HEK293 (cell line): ENCODE data around the gene SAP30.
A peak's percentile ranks its signal among the peaks of the same experiment; 100 is the strongest.

Experiments
- CTCF ChIA-PET: fragments of 350-600 bp; formaldehyde crosslinking; extraction: SDS; loops from one replicate; lab custom pipeline; 2021; ENCODE audit warnings: antibody characterized with exemption; lab: Yijun Ruan, JAX
- POLR2A ChIA-PET: fragments of 300-600 bp; formaldehyde crosslinking; extraction: SDS; loops from one replicate; lab custom pipeline; 2020; ENCODE audit warnings: antibody characterized with exemption, inconsistent platforms; lab: Yijun Ruan, JAX
- H3K27ac ChIP-seq: fragments of 200-500 bp; sonication (Bioruptor generic); 2 replicates; pipeline ENCODE4 v1.5.1; 2014; ENCODE audit warnings: low read depth, low read length, control low read depth, inconsistent platforms; ENCODE audit errors: extremely low read depth
- H3K36me3 ChIP-seq, 2 experiments: fragments of 200-500 bp in 1 of 2; sonication (Bioruptor generic) in 1 of 2; 1 replicate in 1 of 2; 2 replicates in 1 of 2; pipeline ENCODE4 v1.5.1; 2014 to 2017; ENCODE audit warnings: inconsistent platforms in 2 of 2, low read length in 2 of 2; ENCODE audit not compliant: control insufficient read depth in 2 of 2, insufficient read depth in 1 of 2
- H3K4me1 ChIP-seq: fragments of 200-500 bp; sonication (Bioruptor generic); 2 replicates; pipeline ENCODE4 v1.5.1; 2014; ENCODE audit warnings: mild to moderate bottlenecking, low read length, inconsistent platforms; ENCODE audit not compliant: control insufficient read depth, insufficient read depth
- H3K4me3 ChIP-seq: 2 replicates; pipeline ENCODE4 v1.5.1; 2011; ENCODE audit warnings: low read depth, mild to moderate bottlenecking, control low read depth, low read length, moderate library complexity
- H3K9me3 ChIP-seq: fragments of 200-500 bp; sonication (Bioruptor generic); 2 replicates; pipeline ENCODE4 v1.5.1; 2014; ENCODE audit warnings: low read depth, low read length, inconsistent platforms; ENCODE audit not compliant: control insufficient read depth, insufficient read depth
- EGR2 ChIP-seq: fragments of 450-650 bp; formaldehyde crosslinking; IDR thresholded peaks from 2 replicates; pipeline ENCODE4 v1.5.1; 2016; ENCODE audit warnings: low read depth, missing biosample characterization, missing genetic modification characterization
- MEIS1 ChIP-seq: sonication (generic); formaldehyde crosslinking; IDR thresholded peaks from 2 replicates; pipeline ENCODE4 v1.8.1; 2022; ENCODE audit warnings: missing genetic modification reagents, mild to moderate bottlenecking, borderline replicate concordance
- SP3 ChIP-seq: fragments of 450-650 bp; formaldehyde crosslinking; IDR thresholded peaks from 2 replicates; pipeline ENCODE4 v1.5.1; 2016; ENCODE audit warnings: missing biosample characterization, missing genetic modification characterization
- TCF7L2 ChIP-seq: IDR thresholded peaks from 2 replicates; pipeline ENCODE4 v1.6.1; 2011; ENCODE audit warnings: low read depth, mild to moderate bottlenecking, inconsistent platforms, low read length, moderate library complexity, borderline replicate concordance
- ZBTB20 ChIP-seq: fragments of 450-650 bp; formaldehyde crosslinking; IDR thresholded peaks from 2 replicates; pipeline ENCODE4 v1.5.1; 2016; ENCODE audit warnings: missing biosample characterization, missing genetic modification characterization
- ZBTB26 ChIP-seq: fragments of 450-650 bp; formaldehyde crosslinking; optimal IDR thresholded peaks from 2 replicates; pipeline ENCODE3; 2016; ENCODE audit warnings: missing biosample characterization, mild to moderate bottlenecking, missing genetic modification characterization
- ZBTB8A ChIP-seq: fragments of 450-650 bp; formaldehyde crosslinking; IDR thresholded peaks from 2 replicates; pipeline ENCODE4 v1.5.1; 2016; ENCODE audit warnings: missing biosample characterization, missing genetic modification characterization
- ZFHX2 ChIP-seq: fragments of 450-650 bp; formaldehyde crosslinking; conservative IDR thresholded peaks from 2 replicates; pipeline ENCODE4 v1.5.1; 2016; ENCODE audit warnings: missing biosample characterization, missing genetic modification characterization
- ZNF366 ChIP-seq: fragments of 450-650 bp; formaldehyde crosslinking; conservative IDR thresholded peaks from 2 replicates; pipeline ENCODE4 v1.5.1; 2016; ENCODE audit warnings: missing biosample characterization, missing genetic modification characterization
- ZNF561 ChIP-seq: fragments of 450-650 bp; IDR thresholded peaks from 2 replicates; pipeline ENCODE4 v1.5.1; 2018; ENCODE audit warnings: missing biosample characterization, missing genetic modification characterization, borderline replicate concordance
- ZNF629 ChIP-seq: fragments of 450-650 bp; formaldehyde crosslinking; IDR thresholded peaks from 2 replicates; pipeline ENCODE4 v1.5.1; 2017; ENCODE audit warnings: missing biosample characterization, missing genetic modification characterization
- ZNF639 ChIP-seq: fragments of 450-650 bp; formaldehyde crosslinking; IDR thresholded peaks from 2 replicates; pipeline ENCODE4 v1.5.1; 2016; ENCODE audit warnings: missing biosample characterization, missing genetic modification characterization
- ZNF677 ChIP-seq: fragments of 450-650 bp; IDR thresholded peaks from 2 replicates; pipeline ENCODE4 v1.5.0; 2018; ENCODE audit warnings: missing biosample characterization, mild to moderate bottlenecking, missing genetic modification characterization, moderate library complexity
- ZNF701 ChIP-seq: fragments of 450-650 bp; formaldehyde crosslinking; IDR thresholded peaks from 2 replicates; pipeline ENCODE4 v1.5.1; 2016; ENCODE audit warnings: missing biosample characterization, missing genetic modification characterization
- ZNF785 ChIP-seq: fragments of 450-650 bp; formaldehyde crosslinking; IDR thresholded peaks from 2 replicates; pipeline ENCODE4 v1.5.1; 2016; ENCODE audit warnings: missing biosample characterization, missing genetic modification characterization
- TF ChIP-seq, protein P1 (sequence below): fragments of 450-650 bp; IDR thresholded peaks from 2 replicates; pipeline ENCODE4 v1.5.1; 2018; ENCODE audit warnings: missing biosample characterization, missing genetic modification characterization
- TF ChIP-seq, protein P2 (sequence below): fragments of 450-650 bp; formaldehyde crosslinking; IDR thresholded peaks from 2 replicates; pipeline ENCODE4 v1.5.1; 2016; ENCODE audit warnings: missing biosample characterization, missing genetic modification characterization

The SAP30 gene

DNA sequence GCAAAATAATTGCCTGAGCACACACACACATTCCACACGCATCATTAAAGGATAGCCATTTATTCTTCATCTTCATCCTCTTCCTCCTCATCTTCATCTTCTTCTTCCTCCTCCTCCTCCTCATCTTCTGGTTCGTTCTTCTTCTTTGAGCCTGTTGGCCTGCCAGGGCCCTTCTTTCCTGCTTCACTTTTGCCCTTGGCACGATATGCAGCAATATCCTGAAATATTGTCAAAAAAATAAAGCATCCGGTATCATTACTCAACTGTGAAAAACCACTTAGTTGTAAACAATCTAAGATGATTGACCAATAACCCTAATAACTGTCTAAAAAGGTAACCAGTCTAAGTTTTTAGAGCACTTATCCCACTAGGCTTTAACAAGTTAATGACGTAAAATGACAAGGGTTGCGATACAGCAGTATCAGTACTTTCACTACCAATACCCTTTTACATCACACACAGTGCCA, 38.7 kb upstream of the SAP30 start:
- Histone ChIP-seq H3K36me3 (peaks cover 33 to 55% of the 10 kb centered on the region in 2 experiments), H3K27ac (no peak overlapping the region), H3K9me3 (no peaks in the 10 kb centered on the region), H3K4me1 (peaks cover 12% of the 10 kb centered on the region), H3K4me3 (peak overlapping the region; percentile 99)
- ChIA-PET POLR2A (interaction anchor here (4.2 kb wide), 1 partner anchor 38 kb away, joined by 38 read pairs; the partner anchor contains the start of gene SAP30), CTCF (interaction anchor here (1.1 kb wide), 1 partner anchor 162 kb away, joined by 3 read pairs; no protein-coding TSS in a partner anchor)
- TF ChIP-seq ZNF701 (tag by site-specific recombination) (no peak), ZNF561 (tag by site-specific recombination) (no peak), ZNF629 (tag by site-specific recombination) (peak; percentile 38; the same call in 1 of the 2 replicates), ZFHX2 (tag by site-specific recombination) (no peak), ZNF677 (tag by site-specific recombination) (no peak), ZNF366 (tag by site-specific recombination) (peak; percentile 28; the same call in 1 of the 2 replicates)
- TF ChIP-seq, protein P1, sequence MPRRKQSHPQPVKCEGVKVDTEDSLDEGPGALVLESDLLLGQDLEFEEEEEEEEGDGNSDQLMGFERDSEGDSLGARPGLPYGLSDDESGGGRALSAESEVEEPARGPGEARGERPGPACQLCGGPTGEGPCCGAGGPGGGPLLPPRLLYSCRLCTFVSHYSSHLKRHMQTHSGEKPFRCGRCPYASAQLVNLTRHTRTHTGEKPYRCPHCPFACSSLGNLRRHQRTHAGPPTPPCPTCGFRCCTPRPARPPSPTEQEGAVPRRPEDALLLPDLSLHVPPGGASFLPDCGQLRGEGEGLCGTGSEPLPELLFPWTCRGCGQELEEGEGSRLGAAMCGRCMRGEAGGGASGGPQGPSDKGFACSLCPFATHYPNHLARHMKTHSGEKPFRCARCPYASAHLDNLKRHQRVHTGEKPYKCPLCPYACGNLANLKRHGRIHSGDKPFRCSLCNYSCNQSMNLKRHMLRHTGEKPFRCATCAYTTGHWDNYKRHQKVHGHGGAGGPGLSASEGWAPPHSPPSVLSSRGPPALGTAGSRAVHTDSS (tag by site-specific recombination) = peak; percentile 100
- TF ChIP-seq, all 188 proteins: peak for 3

DNA sequence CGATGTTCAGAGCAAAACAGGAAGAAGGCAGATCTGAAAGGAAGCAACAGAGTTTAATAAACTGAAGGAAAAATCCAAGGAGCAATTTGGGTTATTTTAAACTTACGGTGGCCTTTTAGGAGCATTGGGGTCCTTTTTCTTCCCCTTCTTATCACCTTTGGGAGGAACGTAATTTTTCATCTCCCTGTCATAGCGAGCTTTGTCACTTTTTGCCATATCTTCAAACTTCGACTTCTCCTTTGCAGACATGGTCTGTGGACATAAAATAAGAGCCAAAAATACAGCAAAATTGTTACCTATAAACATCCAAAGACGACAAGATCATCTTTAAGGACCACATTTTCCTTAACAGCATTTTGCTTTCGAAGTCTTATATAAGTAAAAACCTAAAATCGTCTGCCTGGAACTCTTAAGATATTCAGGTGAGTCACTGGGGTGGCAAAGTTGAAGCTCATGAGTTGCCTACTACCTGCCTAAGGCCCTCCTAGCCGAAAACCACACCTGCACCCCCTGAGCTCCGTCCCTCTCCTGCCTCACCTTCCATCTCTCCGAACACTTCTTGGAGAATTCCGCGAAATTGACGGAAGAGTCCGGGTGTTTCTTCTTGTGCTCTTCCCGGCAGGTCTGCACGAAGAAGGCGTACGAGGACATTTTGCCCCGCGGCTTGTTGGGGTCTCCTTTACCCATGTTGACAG, 37.6 kb upstream of the SAP30 start:
- TF ChIP-seq ZNF785 (tag by site-specific recombination) (no peak), SP3 (tag by site-specific recombination) (peak; percentile 42), ZBTB26 (peak; percentile 30)
- Histone ChIP-seq H3K27ac (peak overlapping the region; percentile 99), H3K36me3 (peaks cover 29 to 50% of the 10 kb centered on the region in 2 experiments), H3K4me3 (peak overlapping the region; percentile 99), H3K4me1 (peaks cover 12% of the 10 kb centered on the region), H3K9me3 (no peaks in the 10 kb centered on the region)
- CTCF ChIA-PET = interaction anchor here (0.7 kb wide), 1 partner anchor 141 kb away, joined by 4 read pairs; no protein-coding TSS in a partner anchor
- POLR2A ChIA-PET = interaction anchor here (0.9 to 4.5 kb wide), 6 partner anchors 11 to 158 kb away, joined by 6 to 246 read pairs (median 8); partner anchors contain the start of gene SAP30

- ChIA-PET CTCF (no interaction called here), POLR2A (interaction anchor here (0.9 to 4.5 kb wide), 18 partner anchors 8 to 320 kb away, joined by 3 to 246 read pairs (median 6); partner anchors contain the start of gene SAP30)
- Histone ChIP-seq H3K4me1 (peaks cover 12% of the 10 kb centered on the region), H3K4me3 (peak overlapping the region; percentile 99)
- no peak for TF ChIP-seq MEIS1
- no peak for TF ChIP-seq TCF7L2
- no peak for TF ChIP-seq ZNF639 (tag by site-specific recombination)
- peak; percentile 26; the same call in 1 of the 2 replicates for TF ChIP-seq ZFHX2 (tag by site-specific recombination)
- TF ChIP-seq, protein P2, sequence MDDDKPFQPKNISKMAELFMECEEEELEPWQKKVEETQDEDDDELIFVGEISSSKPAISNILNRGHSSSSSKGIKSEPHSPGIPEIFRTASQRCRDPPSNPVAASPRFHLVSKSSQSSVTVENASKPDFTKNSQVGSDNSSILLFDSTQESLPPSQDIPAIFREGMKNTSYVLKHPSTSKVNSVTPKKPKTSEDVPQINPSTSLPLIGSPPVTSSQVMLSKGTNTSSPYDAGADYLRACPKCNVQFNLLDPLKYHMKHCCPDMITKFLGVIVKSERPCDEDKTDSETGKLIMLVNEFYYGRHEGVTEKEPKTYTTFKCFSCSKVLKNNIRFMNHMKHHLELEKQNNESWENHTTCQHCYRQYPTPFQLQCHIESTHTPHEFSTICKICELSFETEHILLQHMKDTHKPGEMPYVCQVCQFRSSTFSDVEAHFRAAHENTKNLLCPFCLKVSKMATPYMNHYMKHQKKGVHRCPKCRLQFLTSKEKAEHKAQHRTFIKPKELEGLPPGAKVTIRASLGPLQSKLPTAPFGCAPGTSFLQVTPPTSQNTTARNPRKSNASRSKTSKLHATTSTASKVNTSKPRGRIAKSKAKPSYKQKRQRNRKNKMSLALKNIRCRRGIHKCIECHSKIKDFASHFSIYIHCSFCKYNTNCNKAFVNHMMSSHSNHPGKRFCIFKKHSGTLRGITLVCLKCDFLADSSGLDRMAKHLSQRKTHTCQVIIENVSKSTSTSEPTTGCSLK (tag by site-specific recombination) = no peak
- TF ChIP-seq, protein P1 (tag by site-specific recombination) = peak; percentile 66
- TF ChIP-seq ZBTB20 = 0 out of 2 replicates have a peak, but pooled peaks have one; percentile 35
- TF ChIP-seq EGR2 (tag by site-specific recombination) = no peak
- TF ChIP-seq ZBTB8A (tag by site-specific recombination) = peak; percentile 57
- peak; percentile 52 for TF ChIP-seq ZBTB26
- TF ChIP-seq, all 188 proteins: peak for 5
- no peaks in the 10 kb centered on the region for H3K9me3 ChIP-seq
- peaks cover 23 to 45% of the 10 kb centered on the region in 2 experiments for H3K36me3 ChIP-seq
- peak overlapping the region; percentile 99 for H3K27ac ChIP-seq
Observed at GRCh38 chr4:173333658-173334084, 37.1 kb upstream of the SAP30 start.
